ENCODE measurements around the gene FBXW4.

Gene FBXW4

DNA sequence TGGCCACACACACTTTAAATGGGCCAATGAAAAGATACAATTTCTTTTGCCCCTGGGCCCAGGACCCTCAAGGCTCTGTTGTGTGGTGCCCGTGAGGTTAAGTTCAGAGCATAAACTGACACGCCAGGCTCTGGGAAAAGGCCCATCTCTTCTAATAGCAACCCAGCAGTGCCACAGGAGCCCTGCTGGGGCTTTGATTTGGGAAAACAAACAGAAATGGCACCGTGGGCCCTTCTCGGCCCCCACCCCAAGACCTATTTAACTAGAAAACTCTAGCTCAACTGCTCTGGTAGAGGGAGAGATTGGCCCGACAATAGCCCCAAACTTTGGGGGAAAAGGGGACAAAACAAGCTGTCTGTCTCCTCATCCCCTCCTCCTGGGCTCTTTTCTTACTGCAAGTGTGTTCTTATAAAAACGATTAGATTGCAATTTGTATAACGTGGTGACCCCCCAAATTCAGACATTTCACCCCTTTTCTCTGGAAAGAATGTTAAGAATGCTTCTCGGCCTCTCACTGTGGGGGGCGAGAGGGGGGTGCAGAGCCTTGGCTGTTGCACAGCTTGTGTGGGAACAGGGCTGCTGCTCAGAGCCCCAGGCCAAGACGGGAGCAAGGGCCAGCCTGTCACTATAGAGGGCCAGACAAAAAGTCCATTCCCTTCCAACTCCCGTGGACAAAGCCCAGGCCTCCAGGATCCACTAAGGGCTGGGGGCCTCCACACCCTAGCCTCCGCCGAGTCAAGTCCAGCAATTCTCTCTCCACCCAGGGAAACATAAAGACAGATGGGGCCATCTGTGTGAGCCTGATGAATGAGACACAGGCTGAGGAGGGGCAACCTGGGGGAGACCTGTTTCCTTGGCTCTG, 80.1 kb downstream of the FBXW4 start:
- intact Hi-C loops (cut with DNase I; ENCODE audit: low total_unique reads) = no loop called here
- Histone ChIP-seq H3K4me3 (no peak overlapping the region), H3K27me3 (no peaks in the 10 kb centered on the region), H3K27ac (no peak overlapping the region), H3K9me3 (no peaks in the 10 kb centered on the region), H3K4me1 (peaks cover 0 to 4% (median 0%) of the 10 kb centered on the region in 4 donors), H3K36me3 (peaks cover 20 to 82% (median 23%) of the 10 kb centered on the region in 3 donors)
- TF ChIP-seq, protein P1, sequence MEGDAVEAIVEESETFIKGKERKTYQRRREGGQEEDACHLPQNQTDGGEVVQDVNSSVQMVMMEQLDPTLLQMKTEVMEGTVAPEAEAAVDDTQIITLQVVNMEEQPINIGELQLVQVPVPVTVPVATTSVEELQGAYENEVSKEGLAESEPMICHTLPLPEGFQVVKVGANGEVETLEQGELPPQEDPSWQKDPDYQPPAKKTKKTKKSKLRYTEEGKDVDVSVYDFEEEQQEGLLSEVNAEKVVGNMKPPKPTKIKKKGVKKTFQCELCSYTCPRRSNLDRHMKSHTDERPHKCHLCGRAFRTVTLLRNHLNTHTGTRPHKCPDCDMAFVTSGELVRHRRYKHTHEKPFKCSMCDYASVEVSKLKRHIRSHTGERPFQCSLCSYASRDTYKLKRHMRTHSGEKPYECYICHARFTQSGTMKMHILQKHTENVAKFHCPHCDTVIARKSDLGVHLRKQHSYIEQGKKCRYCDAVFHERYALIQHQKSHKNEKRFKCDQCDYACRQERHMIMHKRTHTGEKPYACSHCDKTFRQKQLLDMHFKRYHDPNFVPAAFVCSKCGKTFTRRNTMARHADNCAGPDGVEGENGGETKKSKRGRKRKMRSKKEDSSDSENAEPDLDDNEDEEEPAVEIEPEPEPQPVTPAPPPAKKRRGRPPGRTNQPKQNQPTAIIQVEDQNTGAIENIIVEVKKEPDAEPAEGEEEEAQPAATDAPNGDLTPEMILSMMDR (IDR thresholded peaks at IDR 0.05) = no peak
- DNase-seq = no peak

DNA sequence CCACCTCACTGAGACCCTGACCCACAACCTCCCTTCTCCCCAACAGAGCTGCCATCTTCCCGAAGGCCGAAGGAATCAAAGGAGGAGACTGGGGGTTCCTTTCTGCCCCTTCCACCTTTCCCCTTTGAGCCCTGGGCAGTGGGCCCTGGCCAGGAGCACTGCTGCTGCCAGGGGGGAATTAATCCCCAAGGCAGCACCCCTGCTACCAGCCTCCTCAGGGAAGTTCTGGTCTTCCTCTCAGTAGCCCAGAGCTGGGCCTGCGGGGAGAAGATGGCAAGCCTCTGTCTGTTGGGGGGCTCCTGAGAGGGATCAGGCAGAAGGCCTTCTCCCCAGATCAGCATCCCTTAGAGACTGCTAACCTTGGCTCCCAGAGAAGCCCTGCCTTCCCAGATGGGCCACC, 81.3 kb downstream of the FBXW4 start:
- Histone ChIP-seq H3K27me3 (no peaks in the 10 kb centered on the region), H3K4me3 (no peak overlapping the region), H3K27ac (no peak overlapping the region), H3K36me3 (peaks cover 28 to 88% (median 35%) of the 10 kb centered on the region in 3 donors), H3K4me1 (peaks cover 0 to 4% (median 0%) of the 10 kb centered on the region in 4 donors), H3K9me3 (no peaks in the 10 kb centered on the region)
- intact Hi-C loops (cut with DNase I; ENCODE audit: low total_unique reads) = no loop called here
- TF ChIP-seq, protein P1 (IDR thresholded peaks at IDR 0.05) = no peak
- no peak for DNase-seq

DNA sequence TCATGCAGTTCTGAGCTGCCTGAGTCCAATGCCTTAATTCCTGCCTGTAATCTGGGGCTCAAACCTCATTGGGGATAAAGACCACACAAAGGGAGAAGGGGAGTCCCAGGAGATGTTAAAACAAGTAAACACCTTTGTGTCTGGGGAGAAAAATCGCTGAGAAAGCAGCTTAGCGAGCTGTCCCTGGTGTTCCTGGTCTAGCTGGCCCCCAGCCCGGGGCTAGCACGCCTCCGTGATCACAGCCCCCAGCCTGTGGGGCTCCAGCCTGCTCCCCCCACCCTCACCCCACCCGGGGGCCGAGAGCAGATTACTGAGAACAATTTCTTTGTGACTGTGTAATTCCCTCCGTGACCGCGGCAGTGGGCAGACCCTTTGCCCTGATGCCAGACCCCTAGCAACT, 82.1 kb downstream of the FBXW4 start:
- no peak for DNase-seq
- Histone ChIP-seq H3K4me1 (peaks cover 0 to 4% (median 0%) of the 10 kb centered on the region in 4 donors), H3K9me3 (no peaks in the 10 kb centered on the region), H3K36me3 (peaks cover 32 to 88% (median 43%) of the 10 kb centered on the region in 3 donors), H3K4me3 (no peak overlapping the region), H3K27me3 (no peaks in the 10 kb centered on the region), H3K27ac (no peak overlapping the region)
- intact Hi-C loops (cut with DNase I; ENCODE audit: low total_unique reads) = no loop called here
- TF ChIP-seq, protein P1 (IDR thresholded peaks at IDR 0.05) = no peak

DNA sequence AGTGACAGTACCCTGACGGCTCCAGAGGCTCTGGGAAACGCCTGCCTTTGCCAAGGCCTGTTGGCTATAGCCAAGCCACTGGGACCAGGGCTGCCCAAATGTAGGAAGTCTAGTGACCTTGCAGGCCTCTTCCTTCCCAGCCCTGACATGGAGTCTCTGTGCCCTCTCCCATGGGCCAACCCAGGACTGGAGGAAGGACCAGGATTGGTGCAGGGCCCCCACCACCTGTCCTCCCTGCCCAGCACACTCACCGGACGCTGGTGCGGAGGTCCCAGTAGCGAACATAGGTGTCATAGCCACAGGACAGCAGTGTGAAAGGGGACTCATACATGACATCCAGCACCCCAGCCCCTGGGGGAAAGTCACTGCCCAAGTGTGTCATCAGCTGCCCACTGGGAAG, 82.9 kb downstream of the FBXW4 start:
- TF ChIP-seq, protein P1 (IDR thresholded peaks at IDR 0.05) = no peak

DNA sequence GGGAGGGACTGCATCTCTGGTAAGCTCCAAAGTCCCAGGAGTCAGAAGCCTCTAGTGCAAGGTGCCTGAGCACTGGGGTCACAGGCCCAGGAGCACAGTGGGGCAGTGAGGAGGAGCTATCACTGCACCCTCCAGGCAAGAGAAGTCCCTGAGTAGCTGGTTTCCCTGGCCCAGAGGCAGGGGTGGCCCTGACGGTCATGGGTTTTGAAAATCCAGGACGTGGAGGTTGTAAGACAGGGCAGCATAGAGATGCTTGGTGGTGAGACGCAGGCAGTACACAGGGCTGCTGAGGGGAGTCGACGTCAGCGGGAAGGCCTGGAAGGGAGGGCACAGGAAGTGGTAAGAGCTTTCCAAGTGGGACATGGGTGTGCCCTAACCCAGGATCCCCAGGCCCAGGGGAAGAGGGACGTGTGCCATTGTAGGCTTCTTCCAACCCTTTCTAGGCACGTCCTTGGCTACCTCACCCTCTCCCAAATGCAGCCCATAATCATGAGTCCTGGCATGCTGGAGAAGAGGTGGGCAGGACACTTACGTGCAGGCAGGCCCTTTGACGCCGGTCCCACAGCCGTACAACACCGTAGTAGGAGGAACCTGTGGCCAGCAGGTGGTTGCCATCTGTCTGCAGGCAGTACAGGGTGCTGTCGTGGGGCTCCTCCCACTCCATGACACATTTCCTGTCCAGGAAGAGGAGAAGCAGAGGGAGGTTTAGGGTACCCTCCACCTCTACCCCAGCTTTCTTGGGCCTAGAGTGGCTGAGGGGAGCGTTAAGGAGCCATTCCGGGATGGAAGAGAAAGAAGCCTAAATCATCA, 83.7 kb downstream of the FBXW4 start:
- no peaks in the 10 kb centered on the region for H3K9me3 ChIP-seq
- H3K36me3 ChIP-seq = peaks cover 35 to 90% (median 58%) of the 10 kb centered on the region in 3 donors
- intact Hi-C loops (cut with DNase I; ENCODE audit: low total_unique reads) = no loop called here
- H3K27ac ChIP-seq = no peak overlapping the region
- H3K4me1 ChIP-seq = peaks cover 0 to 4% (median 0%) of the 10 kb centered on the region in 4 donors
- H3K4me3 ChIP-seq = no peak overlapping the region
- TF ChIP-seq, protein P1 (IDR thresholded peaks at IDR 0.05) = no peak
- DNase-seq = no peak
- no peaks in the 10 kb centered on the region for H3K27me3 ChIP-seq

More for the DNA sequence above, 82.9 kb downstream of the FBXW4 start:
- intact Hi-C loops (cut with DNase I; ENCODE audit: low total_unique reads) = no loop called here
- Histone ChIP-seq H3K4me3 (no peak overlapping the region), H3K9me3 (no peaks in the 10 kb centered on the region), H3K27me3 (no peaks in the 10 kb centered on the region), H3K27ac (no peak overlapping the region), H3K4me1 (peaks cover 0 to 4% (median 0%) of the 10 kb centered on the region in 4 donors), H3K36me3 (peaks cover 35 to 88% (median 51%) of the 10 kb centered on the region in 3 donors)
- no peak for DNase-seq

All from tibial artery (tissue), 4 donors.